Measurements from ENCODE around the gene NFATC2. TPM values are rescaled to one million over a fixed set of nuclear protein-coding genes. Genes with fewer than 3 reads are reported as not detected.
"Not testable (repeated sequence)": the region's sequence is repeated elsewhere in the genome, so short reads cannot be mapped to it uniquely, and the experiment has no call there.

Gene NFATC2
- total RNA-seq, 2 donors from 2014 or later = 4.3 to 8.4 TPM

DNA sequence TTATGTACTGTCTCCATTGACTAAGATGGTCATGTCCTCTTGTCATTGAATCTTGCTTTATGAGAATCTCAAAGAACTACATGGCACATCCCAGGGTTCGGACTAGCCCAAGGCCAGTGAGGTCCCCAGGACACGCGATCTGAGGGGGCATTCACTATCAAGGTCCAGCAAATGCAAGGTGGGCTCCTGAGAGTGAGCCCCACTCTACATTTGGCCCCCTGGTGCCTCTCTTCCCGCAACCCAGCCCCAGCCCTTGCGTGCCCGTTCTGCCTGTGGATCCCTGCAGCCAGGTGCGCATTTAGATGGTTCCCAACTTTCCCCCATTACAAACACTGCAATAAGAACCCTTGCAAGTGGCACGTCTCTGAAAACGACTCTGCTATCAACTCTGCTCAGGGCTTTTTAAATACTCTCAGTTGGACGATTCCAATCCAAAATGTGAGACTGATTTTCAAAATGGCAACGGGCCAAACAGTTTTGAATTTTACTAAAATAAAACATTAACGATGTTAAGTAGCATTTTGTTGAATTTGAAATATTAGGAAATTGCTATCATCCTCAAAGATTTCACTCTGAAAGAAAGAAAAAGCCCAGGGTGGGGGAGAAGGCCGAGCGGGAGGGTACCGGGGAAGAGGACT is 59.6 kb downstream of the NFATC2 start:
- DNase-seq (ENCODE audit: low spot score) = no peak
- Histone ChIP-seq H3K27ac (no peak overlapping the region), H3K4me1 (replicated peaks) (no peaks in the 10 kb centered on the region), H3K9me3 (no peaks in the 10 kb centered on the region), H3K36me3 (no peaks in the 10 kb centered on the region), H3K27me3 (replicated peaks; ENCODE audit: insufficient read depth) (no peaks in the 10 kb centered on the region), H3K4me3 (no peak overlapping the region)
- TF ChIP-seq, protein P1, sequence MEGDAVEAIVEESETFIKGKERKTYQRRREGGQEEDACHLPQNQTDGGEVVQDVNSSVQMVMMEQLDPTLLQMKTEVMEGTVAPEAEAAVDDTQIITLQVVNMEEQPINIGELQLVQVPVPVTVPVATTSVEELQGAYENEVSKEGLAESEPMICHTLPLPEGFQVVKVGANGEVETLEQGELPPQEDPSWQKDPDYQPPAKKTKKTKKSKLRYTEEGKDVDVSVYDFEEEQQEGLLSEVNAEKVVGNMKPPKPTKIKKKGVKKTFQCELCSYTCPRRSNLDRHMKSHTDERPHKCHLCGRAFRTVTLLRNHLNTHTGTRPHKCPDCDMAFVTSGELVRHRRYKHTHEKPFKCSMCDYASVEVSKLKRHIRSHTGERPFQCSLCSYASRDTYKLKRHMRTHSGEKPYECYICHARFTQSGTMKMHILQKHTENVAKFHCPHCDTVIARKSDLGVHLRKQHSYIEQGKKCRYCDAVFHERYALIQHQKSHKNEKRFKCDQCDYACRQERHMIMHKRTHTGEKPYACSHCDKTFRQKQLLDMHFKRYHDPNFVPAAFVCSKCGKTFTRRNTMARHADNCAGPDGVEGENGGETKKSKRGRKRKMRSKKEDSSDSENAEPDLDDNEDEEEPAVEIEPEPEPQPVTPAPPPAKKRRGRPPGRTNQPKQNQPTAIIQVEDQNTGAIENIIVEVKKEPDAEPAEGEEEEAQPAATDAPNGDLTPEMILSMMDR (IDR thresholded peaks at IDR 0.05) = no peak
- WGBS = 88% methylated on average over 15 of the region's 15 CpGs
- intact Hi-C loops (cut with DNase I) = no loop called here

DNA sequence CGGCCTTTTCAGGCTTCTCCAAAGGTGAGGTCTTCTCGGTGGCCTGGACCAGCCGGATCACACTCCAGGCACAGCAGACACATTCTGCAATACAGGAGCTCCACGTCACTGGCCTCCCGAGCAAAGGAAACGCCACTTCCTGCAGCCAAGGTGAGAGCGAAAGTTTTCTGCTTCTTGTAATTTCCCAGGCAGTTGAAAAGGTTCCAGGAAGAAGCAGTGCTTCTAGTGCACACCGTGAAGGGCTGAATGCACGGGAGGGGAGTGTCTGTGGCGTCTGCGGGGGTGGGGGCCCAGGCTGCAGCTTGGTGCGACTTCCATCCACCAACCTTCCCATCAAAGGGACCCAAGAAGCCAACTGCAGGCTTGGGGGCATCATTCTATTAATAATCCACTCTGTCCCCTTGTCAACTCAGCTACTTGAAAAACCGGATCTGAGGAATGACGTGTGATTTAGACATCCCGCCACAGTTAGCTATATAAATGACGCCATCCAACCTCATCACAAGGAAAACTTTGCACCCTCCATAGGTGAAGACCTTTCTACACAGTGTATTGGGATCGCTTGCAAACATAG is 61.1 kb downstream of the NFATC2 start:
- Histone ChIP-seq H3K27me3 (replicated peaks; ENCODE audit: insufficient read depth) (no peaks in the 10 kb centered on the region), H3K4me1 (replicated peaks) (no peaks in the 10 kb centered on the region), H3K9me3 (no peaks in the 10 kb centered on the region), H3K36me3 (no peaks in the 10 kb centered on the region), H3K4me3 (no peak overlapping the region), H3K27ac (no peak overlapping the region)
- 49% methylated on average over 17 of the region's 17 CpGs for WGBS
- TF ChIP-seq, protein P1 (IDR thresholded peaks at IDR 0.05) = no peak
- TF ChIP-seq POLR2AphosphoS5 (IDR thresholded peaks at IDR 0.05) = no peak
- TF ChIP-seq POLR2A (IDR thresholded peaks at IDR 0.05) = no peak
- intact Hi-C loops (cut with DNase I) = no loop called here
- no peak for DNase-seq (ENCODE audit: low spot score)

DNA sequence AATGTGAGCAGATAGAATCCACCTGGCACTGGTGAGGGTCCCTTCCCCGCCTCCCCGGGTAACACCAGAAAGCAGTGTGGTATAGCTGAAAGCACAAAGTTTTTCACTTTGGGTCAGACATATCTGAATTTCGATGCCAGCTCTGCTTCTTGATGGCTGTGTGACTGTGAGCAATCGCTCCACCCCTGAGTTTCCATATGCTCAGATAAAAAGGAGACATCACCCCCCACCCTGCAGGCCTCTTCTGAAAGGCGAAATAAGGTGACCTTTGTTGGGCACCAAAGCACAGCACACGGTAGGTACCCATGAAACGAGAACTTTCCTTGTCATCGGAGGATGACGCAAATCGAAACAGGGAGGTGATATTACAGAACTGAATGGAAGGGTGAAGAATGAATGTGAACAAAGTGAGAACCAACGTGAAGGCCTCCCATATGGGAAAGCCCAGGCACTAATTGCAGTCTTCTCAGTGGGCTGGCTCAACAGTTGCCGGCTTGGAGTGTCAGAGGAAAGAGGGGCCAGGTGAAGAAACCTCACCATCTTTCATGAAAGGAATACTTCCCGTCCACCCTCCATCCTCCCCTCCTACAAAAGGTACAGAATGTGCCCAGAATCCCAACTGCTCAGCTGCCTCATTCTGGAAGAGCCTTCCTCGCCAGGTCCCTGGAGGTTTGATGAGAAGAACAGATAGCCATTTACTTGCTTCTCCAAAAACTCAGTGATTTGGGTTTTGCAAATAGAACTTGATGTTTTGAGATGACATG is 61.8 kb downstream of the NFATC2 start:
- Histone ChIP-seq H3K9me3 (no peaks in the 10 kb centered on the region), H3K36me3 (no peaks in the 10 kb centered on the region), H3K4me3 (no peak overlapping the region), H3K4me1 (replicated peaks) (no peaks in the 10 kb centered on the region), H3K27me3 (replicated peaks; ENCODE audit: insufficient read depth) (no peaks in the 10 kb centered on the region), H3K27ac (no peak overlapping the region)
- DNase-seq (ENCODE audit: low spot score) = no peak
- TF ChIP-seq POLR2A (IDR thresholded peaks at IDR 0.05) (no peak), POLR2AphosphoS5 (IDR thresholded peaks at IDR 0.05) (no peak)
- TF ChIP-seq, protein P1 (IDR thresholded peaks at IDR 0.05) = no peak
- intact Hi-C loops (cut with DNase I) = no loop called here
- 89% methylated on average over 14 of the region's 14 CpGs for WGBS

DNA sequence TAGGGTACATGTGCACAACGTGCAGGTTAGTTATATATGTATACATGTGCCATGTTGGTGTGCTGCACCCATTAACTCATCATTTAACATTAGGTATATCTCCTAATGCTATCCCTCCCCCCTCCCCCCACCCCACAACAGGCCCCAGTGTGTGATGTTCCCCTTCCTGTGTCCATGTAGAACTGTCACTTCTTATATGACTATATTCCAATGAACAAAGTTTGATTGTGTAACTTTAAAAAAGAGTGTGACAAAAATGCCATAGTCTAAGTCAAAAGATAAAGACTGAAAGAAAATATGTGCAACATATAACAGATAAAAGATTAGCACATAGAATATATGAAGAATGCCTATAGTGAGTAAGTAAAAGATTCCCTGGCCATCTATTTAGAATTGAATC is 66.4 kb downstream of the NFATC2 start:
- H3K4me1 ChIP-seq (replicated peaks); H3K27ac ChIP-seq; H3K4me3 ChIP-seq; H3K36me3 ChIP-seq; DNase-seq (ENCODE audit: low spot score); intact Hi-C loops (cut with DNase I); H3K9me3 ChIP-seq; H3K27me3 ChIP-seq (replicated peaks; ENCODE audit: insufficient read depth): not testable (repeated sequence)
- WGBS = 79% methylated on average over 1 of the region's 1 CpG

DNA sequence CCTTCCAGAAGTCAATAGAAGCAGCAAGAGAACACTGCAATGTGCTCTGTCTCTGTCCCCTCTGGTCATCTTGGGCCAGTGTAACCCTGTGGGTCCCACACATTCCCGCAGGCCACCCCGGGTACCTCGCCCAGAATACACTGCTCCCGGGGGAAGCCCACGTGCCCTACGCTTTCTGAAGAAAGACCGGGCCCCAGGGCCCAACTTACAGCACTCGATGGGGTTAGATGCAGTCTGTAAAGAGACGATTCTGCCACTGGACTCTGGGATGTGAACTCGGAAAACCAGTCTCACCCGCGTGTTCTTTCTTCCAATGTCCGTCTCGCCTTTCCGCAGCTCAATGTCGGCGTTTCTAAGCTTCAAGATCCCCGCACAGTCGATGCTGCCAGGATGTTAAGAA is 68.7 kb downstream of the NFATC2 start:
- no peaks in the 10 kb centered on the region for H3K27me3 ChIP-seq (replicated peaks; ENCODE audit: insufficient read depth)
- no peaks in the 10 kb centered on the region for H3K36me3 ChIP-seq
- no peak overlapping the region for H3K27ac ChIP-seq
- WGBS = 95% methylated on average over 19 of the region's 19 CpGs
- TF ChIP-seq POLR2A (IDR thresholded peaks at IDR 0.05) (no peak), POLR2AphosphoS5 (IDR thresholded peaks at IDR 0.05) (no peak)
- TF ChIP-seq, protein P1 (IDR thresholded peaks at IDR 0.05) = no peak
- no peaks in the 10 kb centered on the region for H3K9me3 ChIP-seq
- H3K4me1 ChIP-seq (replicated peaks) = no peaks in the 10 kb centered on the region
- H3K4me3 ChIP-seq = no peak overlapping the region
- DNase-seq (ENCODE audit: low spot score) = no peak
- intact Hi-C loops (cut with DNase I) = no loop called here
